GM12892 (cell line): Measurements from ENCODE around the gene JAGN1.

ENCODE experiments used
- POLR2A ChIP-seq: IDR thresholded peaks from 2 replicates; pipeline ENCODE4 v1.6.1; 2011; ENCODE audit warnings: low read depth, low read length, control low read depth
- POLR2AphosphoS5 ChIP-seq: IDR thresholded peaks from 2 replicates; pipeline ENCODE4 v1.6.1; 2011; ENCODE audit warnings: low read depth, low read length, control low read depth
- TAF1 ChIP-seq: IDR thresholded peaks from 2 replicates; pipeline ENCODE4 v1.6.1; 2011; ENCODE audit warnings: low read depth, mild to moderate bottlenecking, control low read depth, low read length, borderline replicate concordance

DNA sequence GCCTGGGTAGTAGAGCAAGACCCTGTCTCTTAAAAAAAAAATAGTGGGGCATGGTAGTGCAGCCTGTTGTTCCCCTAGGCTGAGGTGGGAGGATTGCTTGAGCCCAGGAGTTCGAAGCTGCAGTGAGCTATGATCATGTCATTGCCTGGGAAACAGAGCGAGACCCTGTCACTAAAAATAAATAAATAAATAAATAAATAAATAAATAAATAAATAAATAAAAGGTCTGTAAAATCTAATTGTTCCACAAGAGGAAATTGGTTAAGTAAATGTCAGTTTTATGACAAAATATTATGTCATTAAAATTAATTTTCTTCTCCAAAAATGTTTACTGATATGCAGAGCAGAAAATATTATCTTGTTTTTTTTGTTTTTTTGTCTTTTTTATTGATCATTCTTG lies 48.6 kb downstream of the JAGN1 start:
- TF ChIP-seq POLR2A, result no peak
- no peak for TF ChIP-seq POLR2AphosphoS5
- no peak for TF ChIP-seq TAF1
